A549 (cell line): ENCODE measurements around the gene DYSF. TPM values are rescaled to one million over a fixed set of nuclear protein-coding genes. Genes with fewer than 3 reads are reported as not detected.

Experiments
- ATAC-seq, 2 experiments: fragments of 200-7000 bp in 1 of 2; fragments of >200 bp in 1 of 2; cut with Nextera tagmentation in 1 of 2; cut with Tn5 transposase in 1 of 2; 3 replicates each; pipeline versions ENCODE4 v1.8.0 to v1.9.1; 2018 to 2020; ENCODE audit warnings: mild to moderate bottlenecking in 1 of 2, moderate library complexity in 1 of 2
- CTCF ChIA-PET: fragments of 300-600 bp; sonication (Branson Sonifier 250); formaldehyde crosslinking; extraction: SDS; loops from one replicate; lab custom pipeline; 2021; ENCODE audit warnings: antibody characterized with exemption, inconsistent platforms; lab: Yijun Ruan, JAX
- POLR2A ChIA-PET: fragments of 350-600 bp; formaldehyde crosslinking; extraction: SDS; loops from one replicate; lab custom pipeline; 2021; ENCODE audit warnings: antibody characterized with exemption, inconsistent platforms; lab: Yijun Ruan, JAX
- DNase-seq, 2 experiments: peaks; one replicate each; pipeline versions ENCODE4 v3.0.0 to v3.0.0-alpha.2; 2011 to 2016; ENCODE audit warnings: low read depth in 1 of 2, low spot score in 1 of 2
- FAIRE-seq: peaks from 2 replicates; lab custom pipeline; 2011; peaks lifted over from hg19 to GRCh38; lab: Jason Lieb, UNC
- H3K27ac ChIP-seq, 2 experiments: fragments of >200 bp; sonication (Bioruptor Twin); formaldehyde crosslinking; 3 replicates each; pipeline ENCODE4 v1.5.1; 2016 to 2017
- H3K4me1 ChIP-seq: fragments of >200 bp; sonication (Bioruptor Twin); formaldehyde crosslinking; 3 replicates; pipeline ENCODE4 v1.6.1; 2016
- H3K4me2 ChIP-seq: fragments of >200 bp; sonication (Bioruptor Twin); formaldehyde crosslinking; 3 replicates; pipeline ENCODE4 v1.6.1; 2016
- H3K4me3 ChIP-seq: fragments of >200 bp; sonication (Bioruptor Twin); formaldehyde crosslinking; 3 replicates; pipeline ENCODE4 v1.5.1; 2016
- H3K9me3 ChIP-seq: fragments of >200 bp; sonication (Bioruptor Twin); formaldehyde crosslinking; 3 replicates; pipeline ENCODE4 v1.6.1; 2016
- BHLHE40 ChIP-seq: IDR thresholded peaks from 2 replicates; pipeline ENCODE4 v1.6.1; 2012; ENCODE audit warnings: low read depth, low read length, inconsistent platforms
- CBX8 ChIP-seq: fragments of 200-600 bp; sonication (generic); IDR thresholded peaks from 2 replicates; pipeline ENCODE4 v1.6.1; 2016
- CEBPB ChIP-seq, 2 experiments: fragments of >200 bp in 1 of 2; sonication (Bioruptor Twin) in 1 of 2; formaldehyde crosslinking in 1 of 2; IDR thresholded peaks; 2 replicates each; pipeline ENCODE4 v1.6.1; 2012 to 2016
- CHD2 ChIP-seq: fragments of 150-350 bp; IDR thresholded peaks from 2 replicates; pipeline ENCODE4 v1.6.1; 2014; ENCODE audit warnings: low read length; ENCODE audit not compliant: partially characterized antibody
- CHD4 ChIP-seq: fragments of 200-600 bp; sonication (generic); IDR thresholded peaks from 2 replicates; pipeline ENCODE4 v1.6.1; 2016; ENCODE audit warnings: antibody characterized with exemption, mild to moderate bottlenecking, borderline replicate concordance
- EHF ChIP-seq: fragments of 250-450 bp; sonication (Bioruptor Pico); IDR thresholded peaks from 2 replicates; pipeline ENCODE4 v1.5.0; 2020; ENCODE audit warnings: mild to moderate bottlenecking
- EP300 ChIP-seq, 2 experiments: fragments of >200 bp; sonication (Bioruptor Twin); formaldehyde crosslinking; IDR thresholded peaks; 2 replicates in 1 of 2; 3 replicates in 1 of 2; pipeline ENCODE4 v1.6.1; 2016 to 2017
- ESRRA ChIP-seq: fragments of 150-350 bp; IDR thresholded peaks from 2 replicates; pipeline ENCODE4 v1.6.1; 2014; ENCODE audit warnings: mild to moderate bottlenecking, low read length, borderline replicate concordance
- FOSL2 ChIP-seq, 2 experiments: fragments of 450-650 bp in 1 of 2; fragments of >200 bp in 1 of 2; sonication (Bioruptor Twin) in 1 of 2; formaldehyde crosslinking; IDR thresholded peaks; 2 replicates each; pipeline versions ENCODE4 v1.5.0 to v1.6.1; 2016 to 2020; ENCODE audit warnings: mild to moderate bottlenecking in 1 of 2, moderate library complexity in 1 of 2
- FOXS1 ChIP-seq: fragments of 250-450 bp; sonication (Bioruptor Pico); IDR thresholded peaks from 2 replicates; pipeline ENCODE4 v1.5.0; 2020; ENCODE audit warnings: mild to moderate bottlenecking, moderate library complexity
- GATA3 ChIP-seq: IDR thresholded peaks from 2 replicates; pipeline ENCODE4 v1.6.1; 2012; ENCODE audit warnings: borderline replicate concordance
- HEYL ChIP-seq: fragments of 250-450 bp; sonication (Bioruptor Pico); IDR thresholded peaks from 2 replicates; pipeline ENCODE4 v1.8.0; 2021; ENCODE audit warnings: mild to moderate bottlenecking, moderate library complexity
- HOXB5 ChIP-seq: fragments of 250-450 bp; sonication (Bioruptor Pico); IDR thresholded peaks from 2 replicates; pipeline ENCODE4 v1.5.0; 2020; ENCODE audit warnings: mild to moderate bottlenecking, moderate library complexity
- JUNB ChIP-seq: fragments of >200 bp; sonication (Bioruptor Twin); formaldehyde crosslinking; IDR thresholded peaks from 2 replicates; pipeline ENCODE4 v1.6.1; 2016
- NFE2L2 ChIP-seq: fragments of 150-350 bp; conservative IDR thresholded peaks from 2 replicates; pipeline ENCODE4 v1.6.1; 2014; ENCODE audit warnings: low read length
- NPAS2 ChIP-seq: fragments of 250-450 bp; sonication (Bioruptor Pico); IDR thresholded peaks from 2 replicates; pipeline ENCODE4 v1.8.0; 2022; ENCODE audit warnings: mild to moderate bottlenecking, moderate library complexity, borderline replicate concordance
- NR3C1 ChIP-seq: fragments of >200 bp; sonication (Bioruptor Twin); formaldehyde crosslinking; IDR thresholded peaks from 3 replicates; pipeline ENCODE4 v1.6.1; 2017
- PHF8 ChIP-seq: fragments of 200-600 bp; sonication (generic); IDR thresholded peaks from 2 replicates; pipeline ENCODE4 v1.6.1; 2016; ENCODE audit warnings: low read depth, mild to moderate bottlenecking, antibody characterized with exemption, moderate library complexity, borderline replicate concordance
- POLR2A ChIP-seq: IDR thresholded peaks from 2 replicates; pipeline ENCODE4 v1.6.1; 2012; ENCODE audit warnings: mild to moderate bottlenecking, low read length
- RARB ChIP-seq: fragments of 250-450 bp; sonication (Bioruptor Pico); IDR thresholded peaks from 2 replicates; pipeline ENCODE4 v1.8.0; 2021; ENCODE audit warnings: mild to moderate bottlenecking, moderate library complexity
- SREBF2 ChIP-seq: fragments of 450-650 bp; IDR thresholded peaks from 2 replicates; pipeline ENCODE4 v1.6.1; 2014; ENCODE audit warnings: mild to moderate bottlenecking, moderate library complexity
- ZC3H11A ChIP-seq: fragments of 450-650 bp; IDR thresholded peaks from 2 replicates; pipeline ENCODE4 v1.6.1; 2014; ENCODE audit warnings: antibody characterized with exemption, mild to moderate bottlenecking
- ZFP36 ChIP-seq: fragments of 450-650 bp; IDR thresholded peaks from 2 replicates; pipeline ENCODE4 v1.6.1; 2014; ENCODE audit warnings: borderline replicate concordance; ENCODE audit not compliant: partially characterized antibody
- ZNF302 ChIP-seq: fragments of 250-450 bp; sonication (Bioruptor Pico); IDR thresholded peaks from 2 replicates; pipeline ENCODE4 v1.9.0; 2021; ENCODE audit warnings: inconsistent platforms, mild to moderate bottlenecking, moderate library complexity
- WGBS: methylation state at CpG from one replicate; pipeline ENCODE4 v1.1.6; 2017; ENCODE audit errors: missing lambda C conversion rate; 5-methylcytosine and 5-hydroxymethylcytosine counted together
- polyA plus RNA-seq, 4 experiments: library from polyadenylated mRNA; depleted of rRNA in 3 of 4; stranded (reverse); fragments of >200 nt; fragmentation: RNase III in 1 of 4; extraction: RNeasy Plus Mini Kit Qiagen cat#74134 plus additional on column Dnase treatment in 1 of 4; gene quantifications; 2 replicates in 3 of 4; 3 replicates in 1 of 4; pipeline ENCODE4 v1.2.3, GENCODE V29; 2011 to 2017
- TF ChIP-seq, protein P1 (sequence below): fragments of 200-600 bp; sonication (generic); IDR thresholded peaks from 2 replicates; pipeline ENCODE4 v1.6.1; 2016; ENCODE audit warnings: antibody characterized with exemption, mild to moderate bottlenecking, moderate library complexity
- TF ChIP-seq, protein P2 (sequence below): fragments of 150-350 bp; IDR thresholded peaks from 2 replicates; pipeline ENCODE4 v1.6.1; 2014; ENCODE audit warnings: low read depth, mild to moderate bottlenecking, low read length
- TF ChIP-seq, protein P3 (sequence below): IDR thresholded peaks from 2 replicates; pipeline ENCODE4 v1.6.1; 2012
- TF ChIP-seq, protein P4 (sequence below): IDR thresholded peaks from 2 replicates; pipeline ENCODE4 v1.6.1; 2012; ENCODE audit warnings: low read depth, borderline replicate concordance

DYSF gene
- polyA plus RNA-seq, 2 of the 4 experiments (the other 2 are of a cell fraction) = 0.36 to 0.98 TPM

DNA sequence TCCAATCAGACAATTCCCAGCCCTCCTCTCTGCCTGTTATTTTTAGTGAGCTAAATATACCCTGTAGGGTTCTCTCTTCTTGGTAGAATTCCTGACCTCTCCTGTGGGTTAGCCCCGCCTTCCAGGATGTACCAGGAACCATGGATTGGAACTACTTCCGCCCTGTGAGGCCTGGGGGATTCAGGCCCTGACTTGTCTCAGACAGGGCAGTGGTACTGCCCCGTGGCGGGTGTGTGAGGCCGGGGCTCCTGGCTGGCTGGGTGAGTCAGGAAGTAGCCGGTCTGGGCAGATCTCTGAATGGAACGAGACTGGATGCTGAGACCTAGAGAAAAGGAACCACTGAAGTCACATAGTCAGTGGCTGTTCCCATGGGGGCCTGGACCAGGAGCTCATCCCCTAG is 50.5 kb downstream of the DYSF start:
- ChIA-PET POLR2A (no interaction called here), CTCF (interaction anchor here (0.9 to 13.5 kb wide), 4 partner anchors 9 to 205 kb away, joined by 3 to 311 read pairs (median 118); partner anchors contain the start of gene ZNF638)
- no peak overlapping the region for H3K4me2 ChIP-seq
- FAIRE-seq (no peak), DNase-seq (no peak), ATAC-seq (no peak; a peak in 1 of 6 replicates)
- no peak overlapping the region for H3K27ac ChIP-seq
- H3K4me1 ChIP-seq = 0 out of 3 replicates have a peak, but pooled peaks cover 5% of the 10 kb centered on the region
- no peaks in the 10 kb centered on the region for H3K9me3 ChIP-seq
- TF ChIP-seq NFE2L2 (no peak), NR3C1 (no peak), EHF (no peak), CHD4 (no peak), GATA3 (no peak)
- H3K4me3 ChIP-seq = no peak overlapping the region
- WGBS = 80% methylated on average over 7 of the region's 7 CpGs

DNA sequence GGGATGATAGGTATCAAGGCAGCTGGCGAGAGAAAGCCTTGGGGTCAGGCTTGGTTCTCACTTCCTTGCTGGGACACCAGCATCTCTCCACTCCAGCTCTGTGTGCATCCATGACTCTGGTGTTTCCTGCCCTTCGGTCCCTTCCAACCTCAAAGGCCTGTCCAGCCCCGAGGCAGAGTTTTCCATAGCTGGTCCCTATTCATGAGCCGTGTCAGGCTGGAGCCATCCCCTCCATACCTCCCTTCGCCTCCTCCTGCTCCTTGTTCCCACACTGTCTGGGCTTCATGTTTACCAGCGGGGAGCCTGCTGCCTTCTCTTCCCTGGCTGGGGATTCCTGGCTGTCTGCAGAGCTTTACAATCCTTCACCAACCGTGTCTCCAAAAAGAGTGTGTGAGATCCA is 51.2 kb downstream of the DYSF start:
- FAIRE-seq (no peak), ATAC-seq (no peak; a peak in 1 of 6 replicates), DNase-seq (no peak)
- 67% methylated on average over 7 of the region's 7 CpGs for WGBS
- H3K4me1 ChIP-seq = no peaks in the 10 kb centered on the region
- ChIA-PET POLR2A (no interaction called here), CTCF (interaction anchor here (0.8 to 13.5 kb wide), 7 partner anchors 8 to 279 kb away, joined by 3 to 311 read pairs (median 3); partner anchors contain the start of gene ZNF638)
- no peak for TF ChIP-seq FOSL2 (IDR thresholded peaks at IDR 0.05)
- TF ChIP-seq FOSL2 (CRISPR knock-in tag; IDR thresholded peaks at IDR 0.05) = no peak
- TF ChIP-seq, protein P1, sequence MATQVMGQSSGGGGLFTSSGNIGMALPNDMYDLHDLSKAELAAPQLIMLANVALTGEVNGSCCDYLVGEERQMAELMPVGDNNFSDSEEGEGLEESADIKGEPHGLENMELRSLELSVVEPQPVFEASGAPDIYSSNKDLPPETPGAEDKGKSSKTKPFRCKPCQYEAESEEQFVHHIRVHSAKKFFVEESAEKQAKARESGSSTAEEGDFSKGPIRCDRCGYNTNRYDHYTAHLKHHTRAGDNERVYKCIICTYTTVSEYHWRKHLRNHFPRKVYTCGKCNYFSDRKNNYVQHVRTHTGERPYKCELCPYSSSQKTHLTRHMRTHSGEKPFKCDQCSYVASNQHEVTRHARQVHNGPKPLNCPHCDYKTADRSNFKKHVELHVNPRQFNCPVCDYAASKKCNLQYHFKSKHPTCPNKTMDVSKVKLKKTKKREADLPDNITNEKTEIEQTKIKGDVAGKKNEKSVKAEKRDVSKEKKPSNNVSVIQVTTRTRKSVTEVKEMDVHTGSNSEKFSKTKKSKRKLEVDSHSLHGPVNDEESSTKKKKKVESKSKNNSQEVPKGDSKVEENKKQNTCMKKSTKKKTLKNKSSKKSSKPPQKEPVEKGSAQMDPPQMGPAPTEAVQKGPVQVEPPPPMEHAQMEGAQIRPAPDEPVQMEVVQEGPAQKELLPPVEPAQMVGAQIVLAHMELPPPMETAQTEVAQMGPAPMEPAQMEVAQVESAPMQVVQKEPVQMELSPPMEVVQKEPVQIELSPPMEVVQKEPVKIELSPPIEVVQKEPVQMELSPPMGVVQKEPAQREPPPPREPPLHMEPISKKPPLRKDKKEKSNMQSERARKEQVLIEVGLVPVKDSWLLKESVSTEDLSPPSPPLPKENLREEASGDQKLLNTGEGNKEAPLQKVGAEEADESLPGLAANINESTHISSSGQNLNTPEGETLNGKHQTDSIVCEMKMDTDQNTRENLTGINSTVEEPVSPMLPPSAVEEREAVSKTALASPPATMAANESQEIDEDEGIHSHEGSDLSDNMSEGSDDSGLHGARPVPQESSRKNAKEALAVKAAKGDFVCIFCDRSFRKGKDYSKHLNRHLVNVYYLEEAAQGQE = no peak
- no peak for TF ChIP-seq PHF8
- TF ChIP-seq ZC3H11A = no peak
- no peak for TF ChIP-seq JUNB
- TF ChIP-seq, protein P2, sequence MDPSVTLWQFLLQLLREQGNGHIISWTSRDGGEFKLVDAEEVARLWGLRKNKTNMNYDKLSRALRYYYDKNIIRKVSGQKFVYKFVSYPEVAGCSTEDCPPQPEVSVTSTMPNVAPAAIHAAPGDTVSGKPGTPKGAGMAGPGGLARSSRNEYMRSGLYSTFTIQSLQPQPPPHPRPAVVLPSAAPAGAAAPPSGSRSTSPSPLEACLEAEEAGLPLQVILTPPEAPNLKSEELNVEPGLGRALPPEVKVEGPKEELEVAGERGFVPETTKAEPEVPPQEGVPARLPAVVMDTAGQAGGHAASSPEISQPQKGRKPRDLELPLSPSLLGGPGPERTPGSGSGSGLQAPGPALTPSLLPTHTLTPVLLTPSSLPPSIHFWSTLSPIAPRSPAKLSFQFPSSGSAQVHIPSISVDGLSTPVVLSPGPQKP = no peak
- no peak for TF ChIP-seq ZNF302
- TF ChIP-seq SREBF2 = no peak
- TF ChIP-seq CHD2 = no peak
- no peak for TF ChIP-seq CEBPB (IDR thresholded peaks at IDR 0.05)
- no peak for TF ChIP-seq NPAS2
- TF ChIP-seq RARB (CRISPR knock-in tag) = no peak
- TF ChIP-seq, protein P3, sequence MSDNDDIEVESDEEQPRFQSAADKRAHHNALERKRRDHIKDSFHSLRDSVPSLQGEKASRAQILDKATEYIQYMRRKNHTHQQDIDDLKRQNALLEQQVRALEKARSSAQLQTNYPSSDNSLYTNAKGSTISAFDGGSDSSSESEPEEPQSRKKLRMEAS = no peak
- TF ChIP-seq EHF = no peak
- no peak overlapping the region for H3K4me3 ChIP-seq
- no peak overlapping the region for H3K4me2 ChIP-seq
- H3K27ac ChIP-seq = no peak overlapping the region
- H3K9me3 ChIP-seq = no peaks in the 10 kb centered on the region

DNA sequence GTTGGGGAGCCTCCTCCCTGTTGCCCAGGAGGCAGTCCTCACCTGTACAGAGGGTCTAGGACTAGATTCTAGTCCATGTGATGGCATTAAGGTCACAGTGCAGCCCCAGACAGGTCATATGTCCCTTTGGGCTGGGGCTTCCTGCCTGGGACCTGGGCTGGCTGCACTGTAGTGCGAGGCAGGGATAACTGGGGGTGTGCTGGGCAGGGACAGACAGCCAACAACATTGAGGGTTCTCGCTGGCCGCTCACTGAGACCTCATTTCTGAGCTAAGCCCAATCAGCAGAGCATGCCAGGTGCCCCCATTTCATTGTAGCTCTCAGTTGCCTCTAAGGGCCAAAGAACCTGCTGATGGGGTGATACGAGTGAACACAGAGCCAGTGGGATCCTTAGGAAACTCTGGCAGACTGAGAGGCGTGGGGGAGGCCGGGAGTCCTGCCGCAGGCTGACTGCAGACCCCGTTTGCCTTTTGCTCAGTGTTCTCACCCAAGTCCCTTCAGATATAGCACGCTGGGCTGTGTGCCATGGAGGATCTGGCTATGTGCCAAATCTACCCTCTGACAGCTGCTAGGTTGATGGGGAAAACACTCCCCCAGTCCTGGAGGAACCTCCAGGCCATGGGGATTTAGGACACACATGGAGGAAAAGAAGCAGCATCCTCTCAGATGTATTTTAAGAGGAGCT is 51.9 kb downstream of the DYSF start:
- Histone ChIP-seq H3K9me3 (no peaks in the 10 kb centered on the region), H3K4me1 (no peaks in the 10 kb centered on the region), H3K4me2 (no peak overlapping the region), H3K27ac (no peak overlapping the region), H3K4me3 (no peak overlapping the region)
- DNase-seq (no peak), ATAC-seq (no peak), FAIRE-seq (no peak)
- ChIA-PET CTCF (interaction anchor here (0.8 to 13.5 kb wide), 10 partner anchors 9 to 280 kb away, joined by 3 to 311 read pairs (median 4); no protein-coding TSS in a partner anchor), POLR2A (no interaction called here)
- WGBS = 72% methylated on average over 9 of the region's 9 CpGs
- TF ChIP-seq, protein P3 = no peak
- TF ChIP-seq ZNF302 (no peak), NPAS2 (no peak), EP300 (IDR thresholded peaks at IDR 0.05) (no peak), FOXS1 (CRISPR knock-in tag) (no peak), ZFP36 (no peak), BHLHE40 (no peak), CBX8 (no peak), HOXB5 (no peak), POLR2A (no peak), HEYL (no peak), CHD2 (no peak), ESRRA (no peak), CEBPB (IDR thresholded peaks at IDR 0.05) (no peak)
- TF ChIP-seq, protein P2 = no peak
- TF ChIP-seq, protein P4, sequence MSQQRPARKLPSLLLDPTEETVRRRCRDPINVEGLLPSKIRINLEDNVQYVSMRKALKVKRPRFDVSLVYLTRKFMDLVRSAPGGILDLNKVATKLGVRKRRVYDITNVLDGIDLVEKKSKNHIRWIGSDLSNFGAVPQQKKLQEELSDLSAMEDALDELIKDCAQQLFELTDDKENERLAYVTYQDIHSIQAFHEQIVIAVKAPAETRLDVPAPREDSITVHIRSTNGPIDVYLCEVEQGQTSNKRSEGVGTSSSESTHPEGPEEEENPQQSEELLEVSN = no peak
